Lower lobe of right lung (tissue), 2 donors: ENCODE results near the gene SH3BP5. TPM values are rescaled to one million over a fixed set of nuclear protein-coding genes. Genes with fewer than 3 reads are reported as not detected.

Experiments used
- ATAC-seq, 2 donors: fragments of 200-7000 bp; cut with Tn5 transposase; one replicate each; pipeline ENCODE4 v1.9.1; 2020 to 2022; ENCODE audit warnings: mild to moderate bottlenecking in 2 of 2, moderate library complexity in 2 of 2
- DNase-seq: peaks from one replicate; pipeline ENCODE4 v3.0.0-alpha.2; 2020
- H3K27ac ChIP-seq: fragments of 200-600 bp; one replicate; pipeline ENCODE4 v1.8.0; 2022
- H3K27me3 ChIP-seq: fragments of 200-600 bp; one replicate; pipeline ENCODE4 v1.8.0; 2022; ENCODE audit warnings: low read depth
- H3K36me3 ChIP-seq: fragments of 200-600 bp; one replicate; pipeline ENCODE4 v1.8.0; 2022; ENCODE audit warnings: mild to moderate bottlenecking
- H3K4me1 ChIP-seq: fragments of 200-600 bp; one replicate; pipeline ENCODE4 v1.8.0; 2022
- H3K4me3 ChIP-seq: fragments of 200-600 bp; one replicate; pipeline ENCODE4 v1.8.0; 2022; ENCODE audit warnings: mild to moderate bottlenecking
- H3K9me3 ChIP-seq: fragments of 200-600 bp; one replicate; pipeline ENCODE4 v1.8.0; 2022
- intact Hi-C: fragments of 100-400 bp; cut with DNase I; formaldehyde crosslinking; loops from one replicate; pipeline ENCODE4 v1.11.0; 2022
- total RNA-seq: library from RNA; stranded (reverse); fragmentation: NEBNext Ultra II Directional; extraction: Animal tissue kit (Norgen Biotek cat#: 25700); gene quantifications from one replicate; pipeline ENCODE4 v1.2.1, GENCODE V29; 2021
- TF ChIP-seq, protein P1 (sequence below): fragments of 200-600 bp; IDR thresholded peaks from one replicate; pipeline ENCODE4 v1.8.0; 2022; ENCODE audit warnings: antibody characterized with exemption, mild to moderate bottlenecking
- donor health status: DM: no; HTN: yes; CAD: no; lungs with severe emphysema.

SH3BP5 gene
- total RNA-seq, 1 donor from 2014 or later: 106 TPM

DNA sequence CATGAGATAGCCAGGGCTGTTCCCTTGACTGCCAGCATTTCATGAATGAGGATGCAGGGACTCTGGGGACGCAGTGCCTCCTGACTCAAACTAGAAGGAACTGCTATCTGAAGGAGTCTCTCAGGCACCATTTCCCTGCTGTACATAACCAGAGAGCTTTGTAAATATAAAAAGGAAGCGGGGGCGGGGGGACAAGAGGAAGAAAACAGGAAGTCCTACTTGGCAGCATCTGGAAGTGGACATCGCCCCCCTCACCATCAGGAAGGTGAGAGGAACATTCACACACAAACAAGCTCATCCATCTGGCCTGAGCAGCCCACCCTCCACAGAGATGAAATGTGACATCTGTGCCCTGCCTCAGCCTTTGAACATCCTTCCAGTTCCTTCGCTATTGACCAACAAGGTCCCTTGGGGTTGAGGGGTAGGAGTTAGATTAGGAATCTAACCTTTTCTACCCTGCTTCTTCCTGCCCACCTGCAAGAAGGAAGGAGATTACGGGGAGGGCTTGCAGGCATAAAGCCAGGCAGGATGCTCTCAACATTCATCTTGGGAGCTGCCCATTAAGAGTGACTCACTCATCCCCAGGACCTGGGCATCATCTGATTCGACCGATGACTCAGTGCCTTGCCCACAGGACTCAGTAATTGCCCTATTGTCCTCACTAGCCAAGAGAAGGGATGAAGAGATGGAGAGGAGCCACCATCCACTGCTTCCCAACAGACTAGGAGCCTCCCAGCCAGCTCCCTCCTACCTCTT lies 31.9 kb downstream of the SH3BP5 start:
- H3K4me3 ChIP-seq: no peak overlapping the region
- TF ChIP-seq, protein P1, sequence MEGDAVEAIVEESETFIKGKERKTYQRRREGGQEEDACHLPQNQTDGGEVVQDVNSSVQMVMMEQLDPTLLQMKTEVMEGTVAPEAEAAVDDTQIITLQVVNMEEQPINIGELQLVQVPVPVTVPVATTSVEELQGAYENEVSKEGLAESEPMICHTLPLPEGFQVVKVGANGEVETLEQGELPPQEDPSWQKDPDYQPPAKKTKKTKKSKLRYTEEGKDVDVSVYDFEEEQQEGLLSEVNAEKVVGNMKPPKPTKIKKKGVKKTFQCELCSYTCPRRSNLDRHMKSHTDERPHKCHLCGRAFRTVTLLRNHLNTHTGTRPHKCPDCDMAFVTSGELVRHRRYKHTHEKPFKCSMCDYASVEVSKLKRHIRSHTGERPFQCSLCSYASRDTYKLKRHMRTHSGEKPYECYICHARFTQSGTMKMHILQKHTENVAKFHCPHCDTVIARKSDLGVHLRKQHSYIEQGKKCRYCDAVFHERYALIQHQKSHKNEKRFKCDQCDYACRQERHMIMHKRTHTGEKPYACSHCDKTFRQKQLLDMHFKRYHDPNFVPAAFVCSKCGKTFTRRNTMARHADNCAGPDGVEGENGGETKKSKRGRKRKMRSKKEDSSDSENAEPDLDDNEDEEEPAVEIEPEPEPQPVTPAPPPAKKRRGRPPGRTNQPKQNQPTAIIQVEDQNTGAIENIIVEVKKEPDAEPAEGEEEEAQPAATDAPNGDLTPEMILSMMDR: peak; percentile 28
- peaks cover 22% of the 10 kb centered on the region for H3K36me3 ChIP-seq
- intact Hi-C loops: no loop called here
- no peaks in the 10 kb centered on the region for H3K27me3 ChIP-seq
- DNase-seq: no peak
- peak overlapping the region; percentile 11 for H3K27ac ChIP-seq
- no peaks in the 10 kb centered on the region for H3K9me3 ChIP-seq
- peaks cover 63% of the 10 kb centered on the region for H3K4me1 ChIP-seq
- ATAC-seq: peak; percentile 56 to 68

GRCh38 chr3:15299036-15299435 lies 33.4 kb downstream of the SH3BP5 start:
- H3K36me3 ChIP-seq: peaks cover 19% of the 10 kb centered on the region
- no peak overlapping the region for H3K4me3 ChIP-seq
- no peak for ATAC-seq
- H3K27ac ChIP-seq: no peak overlapping the region
- H3K4me1 ChIP-seq: peaks cover 61% of the 10 kb centered on the region
- no peaks in the 10 kb centered on the region for H3K27me3 ChIP-seq
- H3K9me3 ChIP-seq: no peaks in the 10 kb centered on the region
- TF ChIP-seq, protein P1: no peak
- DNase-seq: no peak
- intact Hi-C loops: no loop called here

DNA sequence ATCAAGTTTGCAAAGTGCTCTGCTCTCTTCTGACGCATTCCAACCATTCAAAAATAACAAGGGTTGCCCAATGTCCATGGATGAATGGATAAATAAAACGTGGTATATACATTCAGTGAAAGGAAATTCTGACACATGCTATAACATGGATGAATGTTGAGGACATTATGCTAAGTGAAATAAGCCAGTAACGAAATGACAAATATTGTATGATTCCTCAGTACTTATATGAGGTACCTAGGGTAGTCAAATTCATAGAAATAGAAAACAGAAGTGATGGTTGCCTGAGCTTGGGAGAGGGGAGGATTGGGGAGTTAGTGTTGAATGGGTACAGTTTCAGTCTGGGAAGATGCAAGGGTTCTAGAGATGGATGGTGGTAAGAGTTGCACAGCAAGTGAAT lies 33.9 kb downstream of the SH3BP5 start:
- Histone ChIP-seq H3K4me1 (peaks cover 66% of the 10 kb centered on the region), H3K27me3 (no peaks in the 10 kb centered on the region), H3K4me3 (no peak overlapping the region), H3K9me3 (no peaks in the 10 kb centered on the region), H3K36me3 (peaks cover 14% of the 10 kb centered on the region), H3K27ac (no peak overlapping the region)
- DNase-seq: no peak
- TF ChIP-seq, protein P1: no peak
- ATAC-seq: no peak
- intact Hi-C loops: no loop called here

DNA sequence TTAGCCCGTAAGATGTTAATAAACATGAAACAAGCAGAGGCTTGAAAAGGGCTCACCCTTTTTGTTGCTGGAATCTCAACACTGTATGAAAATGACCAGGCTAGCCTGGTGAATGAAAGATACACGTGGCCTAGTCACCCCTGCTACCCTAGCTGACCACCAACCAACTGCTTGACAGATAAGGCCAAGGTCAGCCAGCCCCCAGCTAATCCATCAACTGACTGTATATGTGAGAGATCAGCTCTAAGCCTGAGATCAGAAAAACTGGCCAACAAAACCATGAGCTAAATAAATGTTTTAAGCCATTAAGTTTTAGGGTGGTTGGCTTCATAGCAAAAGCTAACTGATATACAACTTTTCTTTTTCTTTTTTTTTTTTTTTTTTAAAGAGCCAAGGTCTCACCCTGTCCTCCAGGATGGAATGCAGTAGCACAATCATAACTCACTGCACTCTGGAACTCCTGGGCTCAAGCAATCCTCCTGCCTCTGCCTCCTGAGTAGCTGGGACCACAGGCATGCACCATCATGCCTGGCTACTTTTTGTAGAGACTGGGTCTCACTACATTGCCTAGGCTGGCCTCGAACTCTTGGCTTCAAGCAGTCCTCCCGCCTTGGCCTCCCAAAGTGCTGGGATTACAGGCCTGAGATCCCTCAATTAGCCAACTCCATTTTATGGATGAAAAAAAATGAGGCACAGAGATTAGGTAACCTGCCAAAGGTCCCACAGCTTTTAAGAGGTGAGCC lies 34.6 kb downstream of the SH3BP5 start:
- TF ChIP-seq, protein P1: no peak

DNA sequence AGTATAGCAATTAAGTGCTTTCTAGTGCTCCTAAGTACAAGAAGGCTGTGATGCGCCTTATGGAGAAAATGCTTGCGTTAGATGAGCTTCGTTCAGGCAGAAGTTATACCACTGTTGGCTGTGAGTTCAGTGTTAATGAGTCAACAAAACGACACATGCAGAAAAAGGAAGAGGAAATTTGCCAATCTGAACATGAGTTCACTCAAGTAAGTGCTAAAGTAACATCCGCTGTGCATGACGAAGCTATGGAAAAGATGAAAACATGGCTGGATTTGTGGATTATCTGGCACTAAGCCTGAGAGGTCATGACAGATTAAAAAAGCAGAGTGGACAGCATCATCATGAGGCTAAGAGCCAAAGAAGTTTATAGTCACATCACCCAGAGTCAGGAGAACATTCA lies 36.9 kb downstream of the SH3BP5 start:
- H3K36me3 ChIP-seq: no peaks in the 10 kb centered on the region
- TF ChIP-seq, protein P1: no peak

More for the DNA sequence above, 34.6 kb downstream of the SH3BP5 start:
- DNase-seq (no peak), ATAC-seq (no peak)
- H3K9me3 ChIP-seq: no peaks in the 10 kb centered on the region
- H3K4me1 ChIP-seq: peaks cover 74% of the 10 kb centered on the region
- no peaks in the 10 kb centered on the region for H3K27me3 ChIP-seq
- H3K4me3 ChIP-seq: no peak overlapping the region
- H3K27ac ChIP-seq: no peak overlapping the region
- intact Hi-C loops: no loop called here
- peaks cover 6% of the 10 kb centered on the region for H3K36me3 ChIP-seq

More for the DNA sequence above, 36.9 kb downstream of the SH3BP5 start:
- DNase-seq (no peak), ATAC-seq (peak; percentile 46 to 57)
- Histone ChIP-seq H3K4me1 (peaks cover 85% of the 10 kb centered on the region), H3K27me3 (no peaks in the 10 kb centered on the region), H3K4me3 (no peak overlapping the region), H3K9me3 (no peaks in the 10 kb centered on the region), H3K27ac (peak overlapping the region; percentile 72)
- intact Hi-C loops: no loop called here
